ENCODE measurements around the gene CPNE1. TPM values are rescaled to one million over a fixed set of nuclear protein-coding genes. Genes with fewer than 3 reads are reported as not detected.

The CPNE1 gene
- total RNA-seq, 1 donor from 2014 or later, result 142 TPM

DNA sequence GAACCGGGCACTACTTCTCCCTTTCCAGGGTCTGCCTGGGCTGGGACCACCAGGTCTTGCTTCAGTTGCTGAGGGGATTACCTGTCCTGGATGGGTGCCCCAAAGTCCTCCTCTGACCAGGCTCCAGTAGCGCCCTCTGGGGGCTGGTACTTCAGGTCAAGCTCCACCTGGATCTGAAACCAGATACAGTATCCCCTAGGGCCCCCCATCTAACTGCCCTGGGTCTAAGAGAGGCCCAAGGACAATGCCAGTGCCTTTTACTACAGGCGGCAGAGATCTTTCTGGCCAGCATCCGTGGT is 60.3 kb downstream of the CPNE1 start:
- Mint-ChIP-seq H3K4me3 (ENCODE audit: unreplicated experiment) (no peak overlapping the region), H3K9me3 (ENCODE audit: low read depth) (no peaks in the 10 kb centered on the region)

DNA sequence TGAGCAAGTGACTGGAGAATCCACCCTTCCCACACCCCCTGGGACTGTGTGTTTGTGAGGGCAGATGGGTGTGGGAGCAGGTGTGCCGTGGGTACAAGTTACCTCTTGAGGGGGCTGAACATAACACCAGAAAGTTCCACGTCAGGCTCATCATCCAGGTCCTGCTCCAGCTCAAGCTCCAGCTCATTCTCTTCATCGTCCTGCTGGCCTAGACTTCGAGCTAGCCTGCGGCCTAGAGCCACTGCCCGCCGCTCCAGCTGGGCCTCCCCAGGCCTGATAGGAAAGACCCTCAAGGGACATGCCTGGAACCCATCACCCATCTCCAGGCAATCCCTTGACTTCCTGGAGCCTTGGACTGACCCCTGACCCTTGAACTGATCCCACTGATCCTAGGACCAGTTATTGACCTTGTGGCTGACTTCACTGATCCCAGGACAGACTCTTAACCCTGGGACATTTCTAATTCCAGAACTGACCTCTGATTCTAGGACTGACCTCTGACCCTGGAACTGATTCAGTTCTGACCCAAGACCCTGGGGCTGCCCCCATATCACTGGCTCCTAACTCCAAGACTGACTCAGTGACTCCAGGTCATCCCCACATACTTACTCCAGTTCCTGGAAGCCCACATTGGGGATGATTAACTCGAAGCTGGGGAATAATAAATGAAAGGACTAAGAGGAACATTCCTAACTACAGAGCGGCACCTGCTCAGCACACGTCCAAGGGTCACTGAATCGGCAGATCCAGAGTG is 60.8 kb downstream of the CPNE1 start:
- Mint-ChIP-seq H3K27ac (ENCODE audit: unreplicated experiment) (no peak overlapping the region), H3K27me3 (ENCODE audit: low read depth) (peaks cover 5% of the 10 kb centered on the region), H3K9me3 (ENCODE audit: low read depth) (no peaks in the 10 kb centered on the region), H3K4me3 (ENCODE audit: unreplicated experiment) (no peak overlapping the region), H3K36me3 (ENCODE audit: low read depth) (no peaks in the 10 kb centered on the region), H3K4me1 (ENCODE audit: low read depth) (peaks cover 10% of the 10 kb centered on the region)
- peak; percentile 34 for DNase-seq (ENCODE audit: low spot score)
- TF ChIP-seq, protein P1, sequence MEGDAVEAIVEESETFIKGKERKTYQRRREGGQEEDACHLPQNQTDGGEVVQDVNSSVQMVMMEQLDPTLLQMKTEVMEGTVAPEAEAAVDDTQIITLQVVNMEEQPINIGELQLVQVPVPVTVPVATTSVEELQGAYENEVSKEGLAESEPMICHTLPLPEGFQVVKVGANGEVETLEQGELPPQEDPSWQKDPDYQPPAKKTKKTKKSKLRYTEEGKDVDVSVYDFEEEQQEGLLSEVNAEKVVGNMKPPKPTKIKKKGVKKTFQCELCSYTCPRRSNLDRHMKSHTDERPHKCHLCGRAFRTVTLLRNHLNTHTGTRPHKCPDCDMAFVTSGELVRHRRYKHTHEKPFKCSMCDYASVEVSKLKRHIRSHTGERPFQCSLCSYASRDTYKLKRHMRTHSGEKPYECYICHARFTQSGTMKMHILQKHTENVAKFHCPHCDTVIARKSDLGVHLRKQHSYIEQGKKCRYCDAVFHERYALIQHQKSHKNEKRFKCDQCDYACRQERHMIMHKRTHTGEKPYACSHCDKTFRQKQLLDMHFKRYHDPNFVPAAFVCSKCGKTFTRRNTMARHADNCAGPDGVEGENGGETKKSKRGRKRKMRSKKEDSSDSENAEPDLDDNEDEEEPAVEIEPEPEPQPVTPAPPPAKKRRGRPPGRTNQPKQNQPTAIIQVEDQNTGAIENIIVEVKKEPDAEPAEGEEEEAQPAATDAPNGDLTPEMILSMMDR (IDR thresholded peaks at IDR 0.05), result no peak

More for the DNA sequence above, 60.3 kb downstream of the CPNE1 start:
- DNase-seq (ENCODE audit: low spot score), result peak; percentile 67
- TF ChIP-seq, protein P1 (IDR thresholded peaks at IDR 0.05), result peak; percentile 56
- Mint-ChIP-seq H3K36me3 (ENCODE audit: low read depth) (no peaks in the 10 kb centered on the region), H3K4me1 (ENCODE audit: low read depth) (peaks cover 10% of the 10 kb centered on the region), H3K27ac (ENCODE audit: unreplicated experiment) (no peak overlapping the region), H3K27me3 (ENCODE audit: low read depth) (peaks cover 2% of the 10 kb centered on the region)

DNA sequence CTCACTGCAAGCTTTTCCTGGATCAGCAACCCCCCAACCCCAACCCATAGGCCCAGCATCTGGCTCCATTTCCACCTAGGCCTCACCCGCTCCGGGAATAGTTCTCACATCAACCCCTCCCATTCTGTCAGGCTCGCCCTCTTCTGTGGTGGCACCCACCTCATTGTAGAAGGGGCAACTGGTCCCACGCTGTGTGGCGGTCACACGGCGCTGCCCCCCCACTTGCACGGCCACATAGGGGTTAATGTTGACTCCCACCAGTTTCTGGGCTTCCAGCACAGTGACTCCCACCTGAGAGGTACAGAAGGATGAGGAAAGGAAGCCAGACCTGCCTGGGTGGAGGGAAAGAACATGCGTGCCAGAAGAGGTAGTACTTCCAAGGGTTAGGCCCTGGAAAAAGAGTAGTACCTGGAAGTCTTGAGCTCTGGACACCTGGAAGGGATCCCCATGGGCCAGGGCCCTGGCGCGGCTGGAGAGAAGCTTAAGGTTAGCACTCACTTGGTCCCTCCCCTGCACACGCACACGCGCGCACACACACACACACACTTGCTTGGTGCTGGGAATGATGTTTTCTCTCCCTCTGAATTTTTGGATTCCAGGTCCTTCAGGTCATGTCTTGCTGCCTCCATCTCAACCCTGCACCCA is 61.7 kb downstream of the CPNE1 start:
- H3K27ac Mint-ChIP-seq (ENCODE audit: unreplicated experiment), result no peak overlapping the region
- no peaks in the 10 kb centered on the region for H3K36me3 Mint-ChIP-seq (ENCODE audit: low read depth)
- peaks cover 10% of the 10 kb centered on the region for H3K4me1 Mint-ChIP-seq (ENCODE audit: low read depth)
- peak; percentile 53 for DNase-seq (ENCODE audit: low spot score)
- TF ChIP-seq, protein P1 (IDR thresholded peaks at IDR 0.05), result no peak
- no peak overlapping the region for H3K4me3 Mint-ChIP-seq (ENCODE audit: unreplicated experiment)
- H3K9me3 Mint-ChIP-seq (ENCODE audit: low read depth), result no peaks in the 10 kb centered on the region
- peaks cover 7% of the 10 kb centered on the region for H3K27me3 Mint-ChIP-seq (ENCODE audit: low read depth)

DNA sequence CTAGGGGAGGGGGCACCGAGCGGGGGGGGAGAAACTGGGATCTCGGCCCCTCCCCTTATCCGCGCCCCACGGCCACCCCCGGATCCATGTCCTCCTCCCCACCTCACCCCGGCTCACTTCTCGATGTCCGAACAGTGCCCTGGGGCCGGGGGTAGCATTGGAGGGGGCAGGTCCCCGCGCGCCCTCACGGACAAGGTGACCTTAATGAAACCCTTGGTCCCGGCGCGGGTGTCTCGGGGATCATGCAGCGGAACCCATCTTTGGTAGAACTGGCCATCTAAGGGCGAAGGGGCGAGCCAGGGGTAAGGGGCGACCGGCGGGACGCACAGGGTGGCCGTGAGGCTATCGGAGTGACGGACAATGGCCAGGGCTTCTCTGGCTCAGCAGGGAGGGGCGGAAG is 62.7 kb downstream of the CPNE1 start:
- Mint-ChIP-seq H3K27ac (ENCODE audit: unreplicated experiment) (no peak overlapping the region), H3K36me3 (ENCODE audit: low read depth) (no peaks in the 10 kb centered on the region), H3K4me3 (ENCODE audit: unreplicated experiment) (peak overlapping the region; percentile 19), H3K9me3 (ENCODE audit: low read depth) (no peaks in the 10 kb centered on the region), H3K4me1 (ENCODE audit: low read depth) (peaks cover 10% of the 10 kb centered on the region), H3K27me3 (ENCODE audit: low read depth) (peaks cover 7% of the 10 kb centered on the region)
- peak; percentile 86 for DNase-seq (ENCODE audit: low spot score)
- TF ChIP-seq, protein P1 (IDR thresholded peaks at IDR 0.05), result no peak

DNA sequence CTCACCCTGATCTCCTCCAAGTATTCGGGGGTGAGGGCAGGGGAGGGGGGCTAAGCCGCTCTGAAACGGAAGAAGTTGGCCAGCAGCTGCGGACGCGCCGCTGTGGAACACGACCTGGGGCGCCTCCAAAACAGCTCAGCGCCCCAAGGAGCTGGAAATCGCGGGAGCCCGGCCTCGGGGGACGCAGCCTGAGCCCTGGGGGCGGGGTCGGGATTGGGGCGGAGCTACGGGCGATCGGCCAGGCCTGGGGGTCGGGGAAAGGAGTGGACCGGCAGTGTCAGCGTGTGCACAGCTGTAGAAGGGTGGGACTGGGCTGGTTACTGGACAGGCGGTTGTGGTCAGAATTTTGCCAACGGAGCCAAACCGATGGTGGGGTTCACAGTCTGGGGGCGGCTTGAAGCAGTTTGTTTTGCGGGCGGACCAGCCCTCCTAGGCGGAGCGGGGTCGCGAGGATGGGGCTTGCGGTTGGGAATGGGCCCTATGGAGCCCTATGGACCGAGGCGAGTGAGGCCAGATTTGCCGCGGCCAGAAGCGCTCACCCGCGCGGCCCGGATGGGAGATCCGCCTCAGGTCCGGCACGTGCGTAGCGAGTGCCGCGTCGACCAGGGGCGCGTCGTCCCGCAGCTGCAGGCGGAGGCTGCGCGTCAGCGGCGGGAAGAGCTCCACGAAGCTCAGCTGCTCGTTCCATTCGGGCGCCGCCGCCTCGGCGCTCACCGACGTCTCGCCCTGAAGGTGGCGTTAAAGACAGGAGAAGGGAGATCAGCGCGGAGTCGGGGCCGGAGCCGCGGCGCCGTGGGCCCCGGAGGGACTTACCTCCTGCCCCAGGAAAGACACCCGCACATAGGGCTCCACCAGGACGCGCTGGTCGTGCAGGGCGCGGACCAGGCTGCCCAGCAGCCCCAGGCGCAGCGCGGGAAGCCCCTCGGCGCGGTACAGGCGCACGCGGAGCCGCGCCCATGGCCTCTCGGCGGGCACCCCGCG is 63.4 kb downstream of the CPNE1 start:
- H3K36me3 Mint-ChIP-seq (ENCODE audit: low read depth), result no peaks in the 10 kb centered on the region
- no peaks in the 10 kb centered on the region for H3K9me3 Mint-ChIP-seq (ENCODE audit: low read depth)
- peak; percentile 88 for DNase-seq (ENCODE audit: low spot score)
- TF ChIP-seq, protein P1 (IDR thresholded peaks at IDR 0.05), result peak; percentile 75
- H3K27ac Mint-ChIP-seq (ENCODE audit: unreplicated experiment), result no peak overlapping the region
- peak overlapping the region; percentile 72 for H3K4me3 Mint-ChIP-seq (ENCODE audit: unreplicated experiment)
- H3K27me3 Mint-ChIP-seq (ENCODE audit: low read depth), result peaks cover 7% of the 10 kb centered on the region
- H3K4me1 Mint-ChIP-seq (ENCODE audit: low read depth), result peaks cover 10% of the 10 kb centered on the region
